AG20443 (cell line): Measurements from ENCODE around the gene ABAT.

Experiments used
- DNase-seq: peaks from one replicate; pipeline ENCODE4 v3.0.0; 2012; ENCODE audit warnings: low spot score, mixed read lengths

Gene ABAT

GRCh38 chr16:8717892-8718415 is 43.5 kb downstream of the ABAT start:
- DNase-seq, result no peak

GRCh38 chr16:8718851-8719680 is 44.6 kb downstream of the ABAT start:
- no peak for DNase-seq

- no peak for DNase-seq
These were observed 45.9 kb downstream of the ABAT start for GRCh38 chr16:8720080-8720966.

- DNase-seq, result no peak
These were observed 46.5 kb downstream of the ABAT start for GRCh38 chr16:8720967-8721308.

GRCh38 chr16:8721336-8722024 is 47.1 kb downstream of the ABAT start:
- no peak for DNase-seq

- DNase-seq, result no peak
These were observed 47.6 kb downstream of the ABAT start for GRCh38 chr16:8722025-8722348.

GRCh38 chr16:8725513-8726178 is 51.2 kb downstream of the ABAT start:
- no peak for DNase-seq

GRCh38 chr16:8727131-8727806 is 52.9 kb downstream of the ABAT start:
- no peak for DNase-seq

GRCh38 chr16:8727857-8728618 is 53.6 kb downstream of the ABAT start:
- DNase-seq, result no peak

GRCh38 chr16:8729779-8730334 is 55.4 kb downstream of the ABAT start:
- no peak for DNase-seq

- DNase-seq, result no peak
These were observed 56.0 kb downstream of the ABAT start for GRCh38 chr16:8730335-8730915.

- DNase-seq, result no peak
These were observed 59.6 kb downstream of the ABAT start for GRCh38 chr16:8733849-8734540.

- DNase-seq, result no peak
These were observed 61.2 kb downstream of the ABAT start for GRCh38 chr16:8735574-8735973.

- no peak for DNase-seq
These were observed 61.8 kb downstream of the ABAT start for GRCh38 chr16:8736123-8736668.

GRCh38 chr16:8739151-8739550 is 64.7 kb downstream of the ABAT start:
- no peak for DNase-seq

GRCh38 chr16:8739989-8740704 is 65.7 kb downstream of the ABAT start:
- no peak for DNase-seq

- DNase-seq, result no peak
These were observed 66.4 kb downstream of the ABAT start for GRCh38 chr16:8740775-8741355.

GRCh38 chr16:8741636-8742035 is 67.2 kb downstream of the ABAT start:
- DNase-seq, result no peak
